HEK293 (cell line): ENCODE measurements around the gene MAP2.
A peak's percentile ranks its signal among the peaks of the same experiment; 100 is the strongest.

Experiments used
- GLIS2 ChIP-seq: fragments of 450-650 bp; formaldehyde crosslinking; IDR thresholded peaks from 2 replicates; pipeline ENCODE4 v1.5.1; 2016; ENCODE audit warnings: missing biosample characterization, missing genetic modification characterization
- HOXA7 ChIP-seq: sonication (generic); formaldehyde crosslinking; IDR thresholded peaks from 2 replicates; pipeline ENCODE4 v1.8.1; 2022; ENCODE audit warnings: missing genetic modification reagents, borderline replicate concordance
- HOXD13 ChIP-seq: sonication (generic); formaldehyde crosslinking; IDR thresholded peaks from 2 replicates; pipeline ENCODE4 v1.8.0; 2022; ENCODE audit warnings: missing genetic modification reagents, borderline replicate concordance
- IKZF3 ChIP-seq: fragments of 450-650 bp; IDR thresholded peaks from 2 replicates; pipeline ENCODE4 v1.5.0; 2018; ENCODE audit warnings: missing biosample characterization, mild to moderate bottlenecking, missing genetic modification characterization, moderate library complexity
- KLF8 ChIP-seq: fragments of 450-650 bp; formaldehyde crosslinking; IDR thresholded peaks from 2 replicates; pipeline ENCODE4 v1.5.1; 2016; ENCODE audit warnings: missing biosample characterization, missing genetic modification characterization
- MZF1 ChIP-seq: fragments of 450-650 bp; formaldehyde crosslinking; IDR thresholded peaks from 2 replicates; pipeline ENCODE4 v1.5.1; 2017; ENCODE audit warnings: missing biosample characterization, missing genetic modification characterization, borderline replicate concordance
- SCRT1 ChIP-seq: fragments of 450-650 bp; formaldehyde crosslinking; IDR thresholded peaks from 2 replicates; pipeline ENCODE4 v1.5.1; 2016; ENCODE audit warnings: missing biosample characterization, missing genetic modification characterization, borderline replicate concordance
- TCF7L2 ChIP-seq: IDR thresholded peaks from 2 replicates; pipeline ENCODE4 v1.6.1; 2011; ENCODE audit warnings: low read depth, mild to moderate bottlenecking, inconsistent platforms, low read length, moderate library complexity, borderline replicate concordance
- ZEB2 ChIP-seq: fragments of 450-650 bp; formaldehyde crosslinking; IDR thresholded peaks from 2 replicates; pipeline ENCODE4 v1.5.1; 2016; ENCODE audit warnings: missing biosample characterization, missing genetic modification characterization
- ZNF132 ChIP-seq: fragments of 450-650 bp; formaldehyde crosslinking; IDR thresholded peaks from 2 replicates; pipeline ENCODE4 v1.5.1; 2017; ENCODE audit warnings: missing biosample characterization, missing genetic modification characterization, borderline replicate concordance
- ZNF16 ChIP-seq: fragments of 450-650 bp; formaldehyde crosslinking; IDR thresholded peaks from 2 replicates; pipeline ENCODE4 v1.5.1; 2016; ENCODE audit warnings: low read depth, missing biosample characterization, missing genetic modification characterization
- ZNF174 ChIP-seq: fragments of 450-650 bp; formaldehyde crosslinking; IDR thresholded peaks from 2 replicates; pipeline ENCODE4 v1.5.0; 2017; ENCODE audit warnings: missing biosample characterization, mild to moderate bottlenecking, missing genetic modification characterization
- ZNF175 ChIP-seq: fragments of 450-650 bp; formaldehyde crosslinking; IDR thresholded peaks from 2 replicates; pipeline ENCODE4 v1.5.1; 2016; ENCODE audit warnings: missing biosample characterization, missing genetic modification characterization
- ZNF184 ChIP-seq: fragments of 450-650 bp; IDR thresholded peaks from 2 replicates; pipeline ENCODE4 v1.5.1; 2018; ENCODE audit warnings: missing biosample characterization, mild to moderate bottlenecking, missing genetic modification characterization
- ZNF221 ChIP-seq: fragments of 450-650 bp; formaldehyde crosslinking; IDR thresholded peaks from 2 replicates; pipeline ENCODE4 v1.5.1; 2017; ENCODE audit warnings: missing biosample characterization, missing genetic modification characterization, borderline replicate concordance
- ZNF248 ChIP-seq: fragments of 450-650 bp; formaldehyde crosslinking; IDR thresholded peaks from 2 replicates; pipeline ENCODE4 v1.5.1; 2017; ENCODE audit warnings: missing biosample characterization, missing genetic modification characterization
- ZNF274 ChIP-seq, 2 experiments: fragments of 200-500 bp in 1 of 2; fragments of 450-650 bp in 1 of 2; sonication (Bioruptor generic) in 1 of 2; formaldehyde crosslinking in 1 of 2; IDR thresholded peaks; 2 replicates each; pipeline versions ENCODE4 v1.5.1 to v1.6.1; 2014 to 2016; ENCODE audit warnings: borderline replicate concordance in 1 of 2, inconsistent platforms in 1 of 2, low read length in 1 of 2, missing biosample characterization in 1 of 2, missing genetic modification characterization in 1 of 2
- ZNF423 ChIP-seq: fragments of 450-650 bp; formaldehyde crosslinking; IDR thresholded peaks from 2 replicates; pipeline ENCODE4 v1.5.1; 2016; ENCODE audit warnings: missing biosample characterization, missing genetic modification characterization
- ZNF560 ChIP-seq: fragments of 450-650 bp; formaldehyde crosslinking; IDR thresholded peaks from 2 replicates; pipeline ENCODE4 v1.5.1; 2017; ENCODE audit warnings: missing biosample characterization, missing genetic modification characterization, borderline replicate concordance
- ZNF571 ChIP-seq: fragments of 450-650 bp; formaldehyde crosslinking; IDR thresholded peaks from 2 replicates; pipeline ENCODE4 v1.5.0; 2017; ENCODE audit warnings: missing biosample characterization, missing genetic modification characterization
- ZNF596 ChIP-seq: fragments of 450-650 bp; IDR thresholded peaks from 2 replicates; pipeline ENCODE4 v1.5.0; 2018; ENCODE audit warnings: missing biosample characterization, mild to moderate bottlenecking, missing genetic modification characterization, moderate library complexity
- ZNF654 ChIP-seq: fragments of 450-650 bp; formaldehyde crosslinking; IDR thresholded peaks from 2 replicates; pipeline ENCODE4 v1.5.1; 2016; ENCODE audit warnings: low read depth, missing biosample characterization, missing genetic modification characterization
- ZNF701 ChIP-seq: fragments of 450-650 bp; formaldehyde crosslinking; IDR thresholded peaks from 2 replicates; pipeline ENCODE4 v1.5.1; 2016; ENCODE audit warnings: missing biosample characterization, missing genetic modification characterization
- ZNF777 ChIP-seq: fragments of 450-650 bp; formaldehyde crosslinking; IDR thresholded peaks from 2 replicates; pipeline ENCODE4 v1.5.1; 2017; ENCODE audit warnings: missing biosample characterization, missing genetic modification characterization, borderline replicate concordance
- TF ChIP-seq, protein P1 (sequence below): fragments of 450-650 bp; formaldehyde crosslinking; IDR thresholded peaks from 2 replicates; pipeline ENCODE4 v1.5.1; 2016; ENCODE audit warnings: missing biosample characterization, missing genetic modification characterization
- TF ChIP-seq, protein P2 (sequence below): sonication (generic); formaldehyde crosslinking; IDR thresholded peaks from 2 replicates; pipeline ENCODE4 v1.8.1; 2022; ENCODE audit warnings: mild to moderate bottlenecking, moderate library complexity, missing genetic modification reagents
- TF ChIP-seq, protein P3 (sequence below): fragments of 450-650 bp; formaldehyde crosslinking; IDR thresholded peaks from 2 replicates; pipeline ENCODE4 v1.5.1; 2017; ENCODE audit warnings: missing biosample characterization, mild to moderate bottlenecking, missing genetic modification characterization, moderate library complexity
- TF ChIP-seq, protein P4 (sequence below): fragments of 450-650 bp; formaldehyde crosslinking; IDR thresholded peaks from 2 replicates; pipeline ENCODE4 v1.5.1; 2016; ENCODE audit warnings: missing biosample characterization, missing genetic modification characterization
- TF ChIP-seq, protein P5 (sequence below): fragments of 450-650 bp; formaldehyde crosslinking; IDR thresholded peaks from 2 replicates; pipeline ENCODE4 v1.5.1; 2016; ENCODE audit warnings: missing biosample characterization, missing genetic modification characterization

MAP2 gene

DNA sequence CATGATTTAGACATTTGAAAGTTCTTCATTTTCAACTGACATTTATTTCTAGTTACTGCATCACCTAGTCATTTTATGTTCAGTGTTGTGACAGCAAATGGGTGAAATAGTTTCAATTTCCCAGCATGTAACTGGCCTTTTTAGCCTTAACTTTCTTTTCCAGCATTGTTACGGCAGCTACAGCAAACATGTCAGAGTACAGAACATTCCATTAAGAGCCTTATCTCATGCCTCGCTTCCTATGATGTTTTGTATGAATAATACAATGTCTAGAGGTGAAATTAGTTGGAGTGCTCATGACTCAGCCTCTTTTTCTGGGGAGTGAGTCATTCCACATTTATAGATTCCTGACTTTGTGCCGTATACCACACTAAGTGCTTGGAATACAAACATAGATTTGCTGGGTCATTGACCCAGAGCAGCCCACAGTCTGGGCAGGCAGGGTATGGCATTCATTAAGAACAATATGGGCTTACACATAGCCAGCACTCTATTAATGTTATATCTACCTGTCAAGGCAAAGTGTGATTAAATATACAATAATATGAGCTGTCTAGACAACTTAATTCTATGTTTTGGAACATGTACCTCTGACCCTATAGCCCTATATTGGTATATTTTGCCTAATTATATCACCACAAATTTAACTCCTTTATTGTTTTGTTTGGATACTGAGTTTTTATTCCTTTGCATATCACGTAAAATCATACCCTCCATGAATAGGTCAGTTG lies 72.2 kb downstream of the MAP2 start (continued):
- TF ChIP-seq, protein P1, sequence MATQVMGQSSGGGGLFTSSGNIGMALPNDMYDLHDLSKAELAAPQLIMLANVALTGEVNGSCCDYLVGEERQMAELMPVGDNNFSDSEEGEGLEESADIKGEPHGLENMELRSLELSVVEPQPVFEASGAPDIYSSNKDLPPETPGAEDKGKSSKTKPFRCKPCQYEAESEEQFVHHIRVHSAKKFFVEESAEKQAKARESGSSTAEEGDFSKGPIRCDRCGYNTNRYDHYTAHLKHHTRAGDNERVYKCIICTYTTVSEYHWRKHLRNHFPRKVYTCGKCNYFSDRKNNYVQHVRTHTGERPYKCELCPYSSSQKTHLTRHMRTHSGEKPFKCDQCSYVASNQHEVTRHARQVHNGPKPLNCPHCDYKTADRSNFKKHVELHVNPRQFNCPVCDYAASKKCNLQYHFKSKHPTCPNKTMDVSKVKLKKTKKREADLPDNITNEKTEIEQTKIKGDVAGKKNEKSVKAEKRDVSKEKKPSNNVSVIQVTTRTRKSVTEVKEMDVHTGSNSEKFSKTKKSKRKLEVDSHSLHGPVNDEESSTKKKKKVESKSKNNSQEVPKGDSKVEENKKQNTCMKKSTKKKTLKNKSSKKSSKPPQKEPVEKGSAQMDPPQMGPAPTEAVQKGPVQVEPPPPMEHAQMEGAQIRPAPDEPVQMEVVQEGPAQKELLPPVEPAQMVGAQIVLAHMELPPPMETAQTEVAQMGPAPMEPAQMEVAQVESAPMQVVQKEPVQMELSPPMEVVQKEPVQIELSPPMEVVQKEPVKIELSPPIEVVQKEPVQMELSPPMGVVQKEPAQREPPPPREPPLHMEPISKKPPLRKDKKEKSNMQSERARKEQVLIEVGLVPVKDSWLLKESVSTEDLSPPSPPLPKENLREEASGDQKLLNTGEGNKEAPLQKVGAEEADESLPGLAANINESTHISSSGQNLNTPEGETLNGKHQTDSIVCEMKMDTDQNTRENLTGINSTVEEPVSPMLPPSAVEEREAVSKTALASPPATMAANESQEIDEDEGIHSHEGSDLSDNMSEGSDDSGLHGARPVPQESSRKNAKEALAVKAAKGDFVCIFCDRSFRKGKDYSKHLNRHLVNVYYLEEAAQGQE (tag by site-specific recombination), result no peak
- TF ChIP-seq, protein P2, sequence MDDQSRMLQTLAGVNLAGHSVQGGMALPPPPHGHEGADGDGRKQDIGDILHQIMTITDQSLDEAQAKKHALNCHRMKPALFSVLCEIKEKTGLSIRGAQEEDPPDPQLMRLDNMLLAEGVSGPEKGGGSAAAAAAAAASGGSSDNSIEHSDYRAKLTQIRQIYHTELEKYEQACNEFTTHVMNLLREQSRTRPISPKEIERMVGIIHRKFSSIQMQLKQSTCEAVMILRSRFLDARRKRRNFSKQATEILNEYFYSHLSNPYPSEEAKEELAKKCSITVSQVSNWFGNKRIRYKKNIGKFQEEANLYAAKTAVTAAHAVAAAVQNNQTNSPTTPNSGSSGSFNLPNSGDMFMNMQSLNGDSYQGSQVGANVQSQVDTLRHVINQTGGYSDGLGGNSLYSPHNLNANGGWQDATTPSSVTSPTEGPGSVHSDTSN (CRISPR knock-in tag), result no peak
- no peak for TF ChIP-seq ZNF560
- TF ChIP-seq, protein P3, sequence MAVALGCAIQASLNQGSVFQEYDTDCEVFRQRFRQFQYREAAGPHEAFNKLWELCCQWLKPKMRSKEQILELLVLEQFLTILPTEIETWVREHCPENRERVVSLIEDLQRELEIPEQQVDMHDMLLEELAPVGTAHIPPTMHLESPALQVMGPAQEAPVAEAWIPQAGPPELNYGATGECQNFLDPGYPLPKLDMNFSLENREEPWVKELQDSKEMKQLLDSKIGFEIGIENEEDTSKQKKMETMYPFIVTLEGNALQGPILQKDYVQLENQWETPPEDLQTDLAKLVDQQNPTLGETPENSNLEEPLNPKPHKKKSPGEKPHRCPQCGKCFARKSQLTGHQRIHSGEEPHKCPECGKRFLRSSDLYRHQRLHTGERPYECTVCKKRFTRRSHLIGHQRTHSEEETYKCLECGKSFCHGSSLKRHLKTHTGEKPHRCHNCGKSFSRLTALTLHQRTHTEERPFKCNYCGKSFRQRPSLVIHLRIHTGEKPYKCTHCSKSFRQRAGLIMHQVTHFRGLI (tag by site-specific recombination), result peak; percentile 73; the same call in 1 of the 2 replicates
- 0 out of 2 replicates have a peak, but pooled peaks have one; percentile 14 for TF ChIP-seq IKZF3 (tag by site-specific recombination)
- no peak for TF ChIP-seq ZNF16
- TF ChIP-seq ZNF174 (tag by site-specific recombination), result no peak
- peak; percentile 96 for TF ChIP-seq ZEB2 (tag by site-specific recombination)
- no peak for TF ChIP-seq HOXA7
- TF ChIP-seq TCF7L2, result peak; percentile 89
- no peak for TF ChIP-seq ZNF184
- TF ChIP-seq KLF8 (tag by site-specific recombination), result peak; percentile 77
- TF ChIP-seq ZNF701, result no peak
- TF ChIP-seq ZNF596 (tag by site-specific recombination), result no peak
- TF ChIP-seq GLIS2 (tag by site-specific recombination), result peak; percentile 49; the same call in 1 of the 2 replicates
- TF ChIP-seq MZF1 (tag by site-specific recombination), result 0 out of 2 replicates have a peak, but pooled peaks have one; percentile 33
- TF ChIP-seq, protein P4, sequence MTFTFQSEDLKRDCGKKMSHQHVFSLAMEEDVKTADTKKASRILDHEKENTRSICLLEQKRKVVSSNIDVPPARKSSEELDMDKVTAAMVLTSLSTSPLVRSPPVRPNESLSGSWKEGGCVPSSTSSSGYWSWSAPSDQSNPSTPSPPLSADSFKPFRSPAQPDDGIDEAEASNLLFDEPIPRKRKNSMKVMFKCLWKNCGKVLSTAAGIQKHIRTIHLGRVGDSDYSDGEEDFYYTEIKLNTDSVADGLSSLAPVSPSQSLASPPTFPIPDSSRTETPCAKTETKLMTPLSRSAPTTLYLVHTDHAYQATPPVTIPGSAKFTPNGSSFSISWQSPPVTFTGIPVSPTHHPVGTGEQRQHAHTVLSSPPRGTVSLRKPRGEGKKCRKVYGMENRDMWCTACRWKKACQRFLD (tag by site-specific recombination), result no peak
- no peak for TF ChIP-seq ZNF274 (IDR thresholded peaks at IDR 0.05; ENCODE audit: low read length)
- TF ChIP-seq ZNF274 (tag by site-specific recombination; IDR thresholded peaks at IDR 0.05; ENCODE audit: borderline replicate concordance), result no peak
- no peak for TF ChIP-seq ZNF777 (tag by site-specific recombination)
- no peak; the same call in 1 of the 2 replicates for TF ChIP-seq ZNF654 (tag by site-specific recombination)
- TF ChIP-seq ZNF175 (tag by site-specific recombination), result no peak
- peak; percentile 81; the same call in 1 of the 2 replicates for TF ChIP-seq HOXD13
- TF ChIP-seq, protein P5, sequence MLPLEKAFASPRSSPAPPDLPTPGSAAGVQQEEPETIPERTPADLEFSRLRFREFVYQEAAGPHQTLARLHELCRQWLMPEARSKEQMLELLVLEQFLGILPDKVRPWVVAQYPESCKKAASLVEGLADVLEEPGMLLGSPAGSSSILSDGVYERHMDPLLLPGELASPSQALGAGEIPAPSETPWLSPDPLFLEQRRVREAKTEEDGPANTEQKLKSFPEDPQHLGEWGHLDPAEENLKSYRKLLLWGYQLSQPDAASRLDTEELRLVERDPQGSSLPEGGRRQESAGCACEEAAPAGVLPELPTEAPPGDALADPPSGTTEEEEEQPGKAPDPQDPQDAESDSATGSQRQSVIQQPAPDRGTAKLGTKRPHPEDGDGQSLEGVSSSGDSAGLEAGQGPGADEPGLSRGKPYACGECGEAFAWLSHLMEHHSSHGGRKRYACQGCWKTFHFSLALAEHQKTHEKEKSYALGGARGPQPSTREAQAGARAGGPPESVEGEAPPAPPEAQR, result no peak
- no peak for TF ChIP-seq ZNF248 (tag by site-specific recombination)
- TF ChIP-seq ZNF571 (tag by site-specific recombination), result no peak
- no peak for TF ChIP-seq ZNF423 (tag by site-specific recombination)
- 0 out of 2 replicates have a peak, but pooled peaks have one; percentile 21 for TF ChIP-seq ZNF221 (tag by site-specific recombination)
- no peak for TF ChIP-seq SCRT1 (tag by site-specific recombination)
- TF ChIP-seq ZNF132 (tag by site-specific recombination), result no peak
